A549 treated with GW870086 at 1 μM for 4 hours (cell line): ENCODE results near the gene CC2D1A. TPM values are rescaled to one million over a fixed set of nuclear protein-coding genes. Genes with fewer than 3 reads are reported as not detected.

Source experiments
- total RNA-seq: library from RNA; stranded (reverse); fragments of 200-300 nt; extraction: Qiagen RNA extraction; gene quantifications from 5 replicates; pipeline ENCODE4 v1.2.3, GENCODE V29; 2022; ENCODE audit warnings: low read depth

CC2D1A gene
- 7.9 to 10.0 TPM (median 9.3 TPM) in 5 replicates for total RNA-seq

DNA sequence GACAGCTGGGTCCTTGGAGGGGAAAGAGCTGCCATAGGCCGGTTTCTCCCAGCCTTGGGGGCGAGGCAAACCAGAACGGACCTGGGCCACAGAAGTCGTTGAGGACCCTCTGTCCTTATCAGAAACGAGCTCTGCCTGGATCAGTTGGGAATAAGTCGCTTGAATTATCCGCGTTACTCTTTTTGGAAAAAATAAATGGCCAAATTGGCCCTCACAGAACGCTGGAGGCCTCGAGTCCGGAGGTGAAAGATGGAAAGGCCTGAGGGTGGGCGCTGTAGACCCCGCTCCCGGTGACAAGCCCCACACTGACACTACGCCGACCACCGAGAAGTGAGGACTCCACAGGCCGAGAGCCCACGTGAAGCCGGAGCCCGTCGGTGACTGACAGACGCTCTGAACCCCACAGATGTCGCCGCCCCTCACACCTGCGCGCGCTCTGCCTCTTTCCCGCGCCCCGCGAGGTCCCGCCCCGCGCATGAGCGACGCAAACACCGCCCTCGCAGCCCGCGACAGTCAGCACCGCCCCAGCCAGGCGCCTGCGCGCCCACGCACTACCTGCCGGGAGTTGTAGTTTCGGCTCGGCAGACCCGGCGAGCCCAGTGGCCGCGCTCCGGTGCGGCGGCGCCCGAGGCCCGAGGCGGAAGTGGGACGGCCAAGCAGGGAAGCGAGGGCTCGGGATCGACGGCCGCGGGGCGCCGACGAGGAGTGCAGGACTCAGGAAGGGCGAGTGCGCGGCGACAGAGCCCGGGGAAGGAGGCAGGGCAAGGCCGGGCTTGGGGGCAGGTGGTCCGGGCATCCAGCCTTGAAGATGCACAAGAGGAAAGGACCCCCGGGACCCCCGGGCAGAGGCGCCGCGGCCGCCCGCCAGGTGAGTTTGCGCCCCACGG is at the start of gene CC2D1A, which contains the start of gene BRME1:
CC2D1A (plus strand) TSS at position 568 of the 887 bp plus-strand sequence; CDS start at position 809, 241 bp downstream.
BRME1 (minus strand) TSS at position 484 of the 887 bp plus-strand sequence. CDS start 1,225 bp downstream, outside the sequence.

GRCh38 chr19:13876834-13877233 is 29.2 kb upstream of the CC2D1A start, which contains the start of gene NANOS3:
NANOS3 (plus strand) TSS chr19:13877134; CDS start chr19:13877249, 115 bp downstream.

DNA sequence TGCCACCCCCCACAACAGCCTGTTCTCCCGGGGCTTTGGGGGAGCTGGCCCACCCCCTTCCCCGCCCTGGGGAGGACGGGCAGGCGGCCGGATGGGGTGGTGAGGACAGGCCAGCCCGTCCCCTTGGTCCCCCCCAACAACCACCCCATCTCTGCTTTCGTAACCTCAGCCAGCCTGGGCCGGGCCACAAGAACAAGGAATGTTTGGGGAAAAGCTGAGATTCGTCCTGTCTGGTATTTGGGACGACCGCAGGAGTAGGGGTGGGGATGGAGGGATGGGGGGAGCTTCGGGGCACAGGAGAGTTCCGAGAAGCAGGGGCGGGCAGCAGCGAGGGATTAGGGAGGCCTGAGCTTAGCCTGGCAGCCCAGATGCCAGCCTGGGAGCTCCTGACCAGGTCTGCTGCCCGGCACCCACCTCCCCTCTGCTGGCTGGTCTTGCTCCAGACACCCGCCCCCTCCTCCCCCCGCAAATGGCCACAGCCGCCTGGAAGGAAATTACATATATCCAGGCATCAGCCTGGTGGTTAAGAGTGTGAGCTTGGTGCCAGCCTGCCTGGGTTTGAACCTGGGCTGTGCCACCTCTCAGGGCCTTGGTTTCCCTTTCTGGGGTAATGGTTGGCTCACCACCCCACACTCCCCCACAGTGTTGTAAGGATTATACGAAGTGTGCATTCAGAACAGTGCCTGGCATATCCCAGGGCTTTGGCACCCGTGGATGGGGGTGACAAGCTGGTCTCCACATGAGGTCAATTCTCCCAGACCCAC is 32.5 kb downstream of the CC2D1A start, which contains the start of gene PODNL1:
PODNL1 (minus strand) TSS at position 117 of the 764 bp plus-strand sequence. CDS start 236 bp downstream, outside the sequence.

DNA sequence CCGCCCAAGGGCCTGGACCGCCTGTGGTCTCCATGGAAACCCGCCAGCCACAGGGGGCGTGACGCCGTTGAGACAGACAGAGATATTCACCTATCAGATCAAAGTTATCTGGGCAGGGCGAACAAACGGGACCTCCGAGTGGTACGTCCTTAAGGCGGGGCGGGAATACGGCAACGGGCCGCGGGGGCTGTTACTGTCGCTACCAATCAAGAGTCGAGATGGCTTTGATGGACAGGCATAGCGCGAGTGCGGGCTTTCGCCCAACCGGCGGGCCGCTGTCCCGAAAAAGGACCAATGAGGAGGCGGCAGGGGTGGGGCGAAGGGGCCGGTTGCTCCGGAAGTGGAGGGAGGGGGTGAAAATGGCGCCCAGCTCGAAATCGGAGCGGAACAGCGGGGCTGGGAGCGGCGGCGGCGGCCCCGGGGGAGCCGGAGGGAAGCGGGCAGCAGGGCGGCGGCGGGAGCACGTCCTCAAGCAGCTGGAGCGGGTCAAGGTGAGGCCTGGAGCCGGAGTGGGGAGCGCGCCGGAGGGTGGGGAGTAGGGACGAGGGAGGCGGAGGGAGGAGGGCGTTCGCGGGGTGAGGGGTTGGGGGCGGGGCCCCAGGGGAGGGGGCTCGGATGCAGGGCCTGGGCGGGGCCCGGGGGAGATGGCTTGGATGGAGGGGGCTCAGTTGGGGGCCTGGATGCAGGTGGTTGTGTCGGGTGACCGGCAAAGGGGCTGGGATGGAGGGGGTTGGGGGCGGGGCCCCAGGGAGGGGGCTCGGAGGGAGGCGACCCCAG is 46.3 kb downstream of the CC2D1A start, which contains the start of gene DCAF15:
DCAF15 (plus strand) TSS at position 356 of the 777 bp plus-strand sequence; CDS start at position 360, 4 bp downstream.

Other genes starting within 250 kb of the CC2D1A start
- gene MRI1, start 141.7 kb upstream of the CC2D1A start, total RNA-seq: 9.3 to 13.9 TPM (median 12.6 TPM) in 5 replicates
- 141 to 229 TPM (median 199 TPM) in 5 replicates for gene C19orf53, start 131.7 kb upstream of the CC2D1A start, total RNA-seq
- gene ZSWIM4, start 110.8 kb upstream of the CC2D1A start, total RNA-seq: 2.7 to 4.5 TPM (median 4.0 TPM) in 5 replicates
- 2.0 to 3.6 TPM (median 3.1 TPM) in 5 replicates for gene NANOS3, start 29.1 kb upstream of the CC2D1A start, total RNA-seq
- gene BRME1, start 84 bp upstream of the CC2D1A start, total RNA-seq: 0.17 to 1.0 TPM (median 0.32 TPM) in 4 of 5 replicates, not detected in the other
- 0.71 to 1.5 TPM (median 1.4 TPM) in 5 replicates for gene PODNL1, start 32.2 kb downstream of the CC2D1A start, total RNA-seq
- 15.8 to 21.1 TPM (median 20.0 TPM) in 5 replicates for gene DCAF15, start 46.3 kb downstream of the CC2D1A start, total RNA-seq
- gene RFX1, start 100.1 kb downstream of the CC2D1A start, total RNA-seq: 4.2 to 6.1 TPM (median 5.1 TPM) in 5 replicates
- not detected in 5 replicates for gene RLN3, start 121.9 kb downstream of the CC2D1A start, total RNA-seq
- gene IL27RA, start 125.6 kb downstream of the CC2D1A start, total RNA-seq: 8.3 to 10.3 TPM (median 9.6 TPM) in 5 replicates
- gene PALM3, start 155.9 kb downstream of the CC2D1A start, total RNA-seq: 1.7 to 3.1 TPM (median 1.8 TPM) in 5 replicates
- gene MISP3, start 166.6 kb downstream of the CC2D1A start, total RNA-seq: 2.3 to 4.2 TPM (median 3.9 TPM) in 5 replicates
- gene C19orf67, start 179.6 kb downstream of the CC2D1A start, total RNA-seq: not detected in 5 replicates
- 28.6 to 41.4 TPM (median 36.4 TPM) in 5 replicates for gene SAMD1, start 184.6 kb downstream of the CC2D1A start, total RNA-seq
- gene PRKACA, start 211.6 kb downstream of the CC2D1A start, total RNA-seq: 28.1 to 36.6 TPM (median 32.7 TPM) in 5 replicates
- 29.1 to 32.6 TPM (median 30.7 TPM) in 5 replicates for gene ASF1B, start 230.4 kb downstream of the CC2D1A start, total RNA-seq